ENCODE results near the gene KPNB1. TPM values are rescaled to one million over a fixed set of nuclear protein-coding genes. Genes with fewer than 3 reads are reported as not detected.

KPNB1 gene
- polyA plus RNA-seq, 3 donors: 5.8 to 83.3 (median 13.2) TPM

GRCh38 chr17:47711366-47712099 is 61.8 kb downstream of the KPNB1 start:
- no peak for DNase-seq
- H3K36me3 Mint-ChIP-seq: peaks cover 0 to 3% of the 10 kb centered on the region in 2 donors
- peak overlapping the region in 1 of 7 donors; percentile 38 for H3K27ac Mint-ChIP-seq
- H3K4me2 ChIP-seq (replicated peaks; ENCODE audit: extremely low read depth, low read length, poor library complexity, severe bottlenecking): no peak overlapping the region
- H3K27ac ChIP-seq (ENCODE audit: low read depth in 1 of 2, low read length in 2 of 2): no peak overlapping the region
- no peak for TF ChIP-seq CTCF (IDR thresholded peaks at IDR 0.05)
- peaks cover 0 to 3% (median 0%) of the 10 kb centered on the region in 7 donors for H3K9me3 Mint-ChIP-seq
- H3K27me3 ChIP-seq (ENCODE audit: control insufficient read depth in 2 of 2, insufficient read depth in 2 of 2, low read length in 2 of 2): peaks cover 0 to 2% of the 10 kb centered on the region in 2 donors
- peaks cover 19% of the 10 kb centered on the region for H3K4me1 Mint-ChIP-seq
- no peak overlapping the region for H3K9ac ChIP-seq (ENCODE audit: insufficient read depth, low read length, poor library complexity, severe bottlenecking)
- intact Hi-C loops (cut with micrococcal nuclease): no loop called here
- H3K4me3 Mint-ChIP-seq: no peak overlapping the region
- H3K27me3 Mint-ChIP-seq (ENCODE audit: low read depth in 3 of 3): peaks cover 6 to 15% (median 11%) of the 10 kb centered on the region in 3 donors
- no peaks in the 10 kb centered on the region for H4K20me1 ChIP-seq (ENCODE audit: insufficient read depth, low read length)
- peaks cover 11 to 24% of the 10 kb centered on the region in 2 donors for H3K4me1 ChIP-seq (ENCODE audit: control insufficient read depth in 1 of 2, insufficient read depth in 2 of 2, low read length in 2 of 2)
- no peaks in the 10 kb centered on the region for H3K36me3 ChIP-seq (replicated peaks in 1 of 2; ENCODE audit: control insufficient read depth in 1 of 2, insufficient read depth in 2 of 2, low read length in 2 of 2)
- WGBS (ENCODE audit: insufficient coverage): 94% methylated on average over 3 of the region's 15 CpGs
- H2AFZ ChIP-seq (ENCODE audit: insufficient read depth, low read depth, low read length, poor library complexity, severe bottlenecking): no peak overlapping the region
- no peaks in the 10 kb centered on the region for H3K9me3 ChIP-seq (replicated peaks in 1 of 2; ENCODE audit: control insufficient read depth in 1 of 2, insufficient read depth in 1 of 2, low read length in 2 of 2)
- H3K79me2 ChIP-seq (ENCODE audit: insufficient read depth, low read length): no peaks in the 10 kb centered on the region
- no peak overlapping the region for H3K4me3 ChIP-seq (replicated peaks in 1 of 3; ENCODE audit: low read depth in 2 of 3, low read length in 3 of 3)

- Histone ChIP-seq H3K4me1 (ENCODE audit: control insufficient read depth in 1 of 2, insufficient read depth in 2 of 2, low read length in 2 of 2) (peaks cover 1 to 15% of the 10 kb centered on the region in 2 donors), H3K4me2 (replicated peaks; ENCODE audit: extremely low read depth, low read length, poor library complexity, severe bottlenecking) (no peak overlapping the region), H4K20me1 (ENCODE audit: insufficient read depth, low read length) (no peaks in the 10 kb centered on the region), H2AFZ (ENCODE audit: insufficient read depth, low read depth, low read length, poor library complexity, severe bottlenecking) (no peak overlapping the region), H3K27me3 (ENCODE audit: control insufficient read depth in 2 of 2, insufficient read depth in 2 of 2, low read length in 2 of 2) (peaks cover 0 to 2% of the 10 kb centered on the region in 2 donors), H3K27ac (ENCODE audit: low read depth in 1 of 2, low read length in 2 of 2) (no peak overlapping the region), H3K36me3 (replicated peaks in 1 of 2; ENCODE audit: control insufficient read depth in 1 of 2, insufficient read depth in 2 of 2, low read length in 2 of 2) (no peaks in the 10 kb centered on the region), H3K9ac (ENCODE audit: insufficient read depth, low read length, poor library complexity, severe bottlenecking) (no peak overlapping the region), H3K9me3 (replicated peaks in 1 of 2; ENCODE audit: control insufficient read depth in 1 of 2, insufficient read depth in 1 of 2, low read length in 2 of 2) (no peaks in the 10 kb centered on the region), H3K79me2 (ENCODE audit: insufficient read depth, low read length) (no peaks in the 10 kb centered on the region), H3K4me3 (replicated peaks in 1 of 3; ENCODE audit: low read depth in 2 of 3, low read length in 3 of 3) (no peak overlapping the region)
- Mint-ChIP-seq H3K27me3 (ENCODE audit: low read depth in 3 of 3) (peaks cover 12 to 17% (median 13%) of the 10 kb centered on the region in 3 donors), H3K36me3 (peaks cover 0 to 3% of the 10 kb centered on the region in 2 donors), H3K4me3 (no peak overlapping the region), H3K4me1 (peaks cover 10% of the 10 kb centered on the region), H3K27ac (peak overlapping the region in 1 of 7 donors; percentile 38), H3K9me3 (no peaks in the 10 kb centered on the region)
- TF ChIP-seq CTCF (IDR thresholded peaks at IDR 0.05): no peak
- intact Hi-C loops (cut with micrococcal nuclease): no loop called here
- DNase-seq: peak in 2 of 3 donors; percentile 10 to 44
- 34% methylated on average over 4 of the region's 5 CpGs for WGBS (ENCODE audit: insufficient coverage)
These were observed 62.8 kb downstream of the KPNB1 start for GRCh38 chr17:47712330-47713023.

Data from CD14-positive monocyte (primary cell).